ENCODE data around the gene CLEC4F.
A peak's percentile ranks its signal among the peaks of the same experiment; 100 is the strongest.
"Not testable (repeated sequence)": the region's sequence is repeated elsewhere in the genome, so short reads cannot be mapped to it uniquely, and the experiment has no call there.

Gene CLEC4F

DNA sequence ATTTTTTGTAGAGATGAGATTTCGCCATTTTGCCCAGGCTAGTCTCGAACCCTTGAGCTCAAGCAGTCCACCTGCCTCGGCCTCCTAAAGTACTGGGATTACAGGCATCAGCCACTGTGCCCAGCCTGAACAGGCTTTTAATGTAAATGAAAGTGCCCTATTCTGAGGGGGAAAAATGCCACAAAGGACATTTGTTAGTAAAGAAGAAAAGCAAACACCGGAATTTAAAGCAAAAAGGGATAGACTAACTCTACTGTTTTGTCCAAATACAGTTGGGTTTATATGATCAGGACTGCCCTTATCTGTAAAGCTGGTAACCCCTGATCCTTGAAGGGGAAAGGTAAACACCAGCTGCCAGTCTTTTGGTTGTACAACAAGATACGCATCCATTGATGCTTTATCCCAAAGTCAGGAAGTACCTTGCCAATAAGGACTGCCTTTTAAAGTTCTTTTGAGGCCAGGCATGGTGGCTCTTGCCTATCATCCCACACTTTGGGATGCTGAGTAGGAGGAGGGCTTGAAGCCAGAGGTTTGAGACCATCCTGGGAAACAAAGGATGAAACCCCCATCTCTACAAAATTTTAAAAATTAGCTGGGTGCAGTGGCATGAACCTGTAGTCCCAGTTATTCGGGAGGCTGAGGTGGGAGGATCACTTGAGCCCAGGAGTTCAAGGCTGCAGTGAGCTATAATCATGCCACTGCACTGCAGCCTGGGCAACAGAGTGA is 13.1 kb downstream of the CLEC4F start:
- peaks cover 2% of the 10 kb centered on the region for H3K4me1 Mint-ChIP-seq (ENCODE audit: low read depth)
- H3K27ac Mint-ChIP-seq = no peak overlapping the region
- H3K27me3 Mint-ChIP-seq (ENCODE audit: low read depth) = no peaks in the 10 kb centered on the region
- no peaks in the 10 kb centered on the region for H3K36me3 Mint-ChIP-seq (ENCODE audit: low read depth)
- H3K4me3 Mint-ChIP-seq = no peak overlapping the region
- H3K9me3 Mint-ChIP-seq = no peaks in the 10 kb centered on the region

DNA sequence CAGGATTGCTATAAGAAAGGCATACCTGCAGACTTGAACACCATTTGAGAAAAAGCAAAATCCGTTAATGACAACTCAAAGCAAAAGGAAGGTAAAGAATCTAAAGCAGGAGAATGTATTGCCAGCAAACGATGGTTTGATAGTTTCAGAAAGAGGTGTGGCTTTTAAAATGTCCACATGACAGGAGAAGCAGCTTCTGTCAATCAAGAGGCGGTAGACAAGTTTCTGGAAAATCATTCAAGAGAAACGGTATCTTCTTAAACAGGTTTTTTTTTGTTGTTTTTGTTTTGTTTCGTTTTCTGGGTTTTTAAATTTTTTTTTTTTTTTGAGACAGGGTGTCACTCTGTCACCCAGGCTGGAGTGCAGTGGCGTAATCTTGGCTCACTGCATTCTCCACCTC is 13.8 kb downstream of the CLEC4F start:
- Mint-ChIP-seq H3K4me3 (no peak overlapping the region), H3K27me3 (ENCODE audit: low read depth) (no peaks in the 10 kb centered on the region), H3K9me3 (no peaks in the 10 kb centered on the region), H3K27ac (no peak overlapping the region), H3K4me1 (ENCODE audit: low read depth) (peaks cover 2% of the 10 kb centered on the region), H3K36me3 (ENCODE audit: low read depth) (no peaks in the 10 kb centered on the region)

DNA sequence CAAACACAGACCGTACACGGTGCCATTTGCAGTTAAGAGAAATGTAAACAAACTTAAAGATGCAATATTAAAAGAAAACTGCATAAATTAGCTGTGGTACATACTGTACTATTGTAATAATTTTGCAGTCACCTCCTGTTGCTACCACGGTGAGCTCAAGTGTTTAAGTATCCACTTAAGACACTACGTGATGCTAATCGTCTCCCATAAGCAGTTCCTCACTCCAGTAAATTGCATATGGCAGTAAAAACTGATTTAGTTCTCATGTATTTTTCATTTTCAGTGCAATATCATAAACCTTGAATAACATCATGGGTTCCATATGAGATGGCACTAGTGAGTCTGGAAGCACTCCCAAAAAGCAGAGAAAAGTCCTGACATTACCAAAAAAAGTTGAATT is 14.4 kb downstream of the CLEC4F start:
- Mint-ChIP-seq H3K27me3 (ENCODE audit: low read depth) (no peaks in the 10 kb centered on the region), H3K9me3 (no peaks in the 10 kb centered on the region)

DNA sequence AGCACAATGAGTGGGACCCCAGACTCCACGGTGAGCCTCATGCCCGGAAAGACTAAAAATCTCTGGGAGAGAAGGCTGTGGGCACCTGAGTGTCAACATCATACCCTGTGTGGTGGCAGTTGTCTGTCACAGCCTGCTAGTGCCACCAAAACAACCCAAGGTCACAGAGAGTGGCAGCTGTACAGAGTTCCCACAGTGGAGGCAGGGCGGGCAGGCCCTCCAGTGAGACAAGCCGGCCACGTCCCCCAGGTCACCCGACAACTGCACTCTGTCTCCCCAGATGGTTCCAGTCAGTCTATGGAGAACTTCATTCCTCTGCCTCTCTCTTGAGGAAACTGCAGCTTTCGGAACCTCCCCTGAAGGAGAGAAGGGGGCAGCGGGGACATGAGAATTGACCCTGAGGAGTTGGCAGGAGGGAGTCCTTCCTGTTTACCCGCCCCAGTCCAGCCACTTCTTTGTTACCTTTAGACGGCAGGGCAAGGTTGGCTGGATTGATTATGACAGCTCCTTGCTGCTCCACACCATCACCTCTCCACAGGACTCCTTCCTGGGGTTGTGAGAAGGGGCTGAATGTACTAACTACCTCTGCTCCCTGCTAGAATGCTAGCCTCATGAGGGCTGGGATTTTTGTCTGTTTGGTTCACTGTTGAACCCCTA is 18.7 kb downstream of the CLEC4F start:
- Mint-ChIP-seq H3K27ac (no peak overlapping the region), H3K27me3 (ENCODE audit: low read depth) (no peaks in the 10 kb centered on the region), H3K4me3 (no peak overlapping the region), H3K36me3 (ENCODE audit: low read depth) (peaks cover 2% of the 10 kb centered on the region), H3K9me3 (peaks cover 8% of the 10 kb centered on the region), H3K4me1 (ENCODE audit: low read depth) (peaks cover 13% of the 10 kb centered on the region)

More for the DNA sequence above, 14.4 kb downstream of the CLEC4F start:
- Mint-ChIP-seq H3K27ac (no peak overlapping the region), H3K36me3 (ENCODE audit: low read depth) (no peaks in the 10 kb centered on the region), H3K4me1 (ENCODE audit: low read depth) (peaks cover 2% of the 10 kb centered on the region), H3K4me3 (no peak overlapping the region)

DNA sequence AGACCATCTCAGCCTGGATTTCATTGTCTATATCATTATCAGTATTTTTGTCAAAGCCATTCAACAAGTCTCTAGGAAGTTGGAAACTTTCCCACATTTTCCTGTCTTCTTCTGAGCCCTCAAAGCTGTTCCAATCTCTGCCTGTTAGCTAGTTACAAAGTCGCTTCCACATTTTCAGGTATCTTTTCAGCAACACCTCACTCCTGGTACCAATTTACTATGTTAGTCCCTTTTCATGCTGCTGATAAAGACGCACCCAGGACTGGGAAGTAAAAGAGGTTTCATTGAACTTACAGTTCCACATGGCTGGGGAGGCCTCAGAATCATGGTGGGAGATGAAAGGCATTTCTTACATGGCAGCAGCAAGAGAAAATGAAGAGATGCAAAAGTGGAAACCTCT is 20.7 kb downstream of the CLEC4F start:
- Mint-ChIP-seq H3K9me3 (peaks cover 8% of the 10 kb centered on the region), H3K4me3 (no peak overlapping the region), H3K27ac (no peak overlapping the region), H3K27me3 (ENCODE audit: low read depth) (no peaks in the 10 kb centered on the region), H3K4me1 (ENCODE audit: low read depth) (peaks cover 14% of the 10 kb centered on the region), H3K36me3 (ENCODE audit: low read depth) (peaks cover 2% of the 10 kb centered on the region)

DNA sequence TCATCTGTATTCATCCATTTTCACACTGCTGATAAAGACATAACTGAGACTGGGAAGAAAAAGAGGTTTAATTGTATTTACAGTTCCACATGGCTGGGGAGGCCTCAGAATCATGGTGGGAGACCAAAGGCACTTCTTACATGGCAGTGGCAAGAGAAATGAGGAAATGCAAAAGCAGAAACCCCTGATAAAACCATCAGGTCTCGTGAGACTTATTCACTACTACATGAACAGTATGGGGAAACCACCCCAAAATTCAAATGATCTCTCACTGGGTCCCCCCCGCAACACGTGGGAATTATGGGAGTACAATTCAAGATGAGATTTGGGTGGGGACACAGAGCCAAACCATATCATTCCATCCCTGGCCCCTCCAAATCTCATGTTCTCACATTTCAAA is 22.4 kb downstream of the CLEC4F start:
- H3K4me1 Mint-ChIP-seq (ENCODE audit: low read depth) = peaks cover 14% of the 10 kb centered on the region

DNA sequence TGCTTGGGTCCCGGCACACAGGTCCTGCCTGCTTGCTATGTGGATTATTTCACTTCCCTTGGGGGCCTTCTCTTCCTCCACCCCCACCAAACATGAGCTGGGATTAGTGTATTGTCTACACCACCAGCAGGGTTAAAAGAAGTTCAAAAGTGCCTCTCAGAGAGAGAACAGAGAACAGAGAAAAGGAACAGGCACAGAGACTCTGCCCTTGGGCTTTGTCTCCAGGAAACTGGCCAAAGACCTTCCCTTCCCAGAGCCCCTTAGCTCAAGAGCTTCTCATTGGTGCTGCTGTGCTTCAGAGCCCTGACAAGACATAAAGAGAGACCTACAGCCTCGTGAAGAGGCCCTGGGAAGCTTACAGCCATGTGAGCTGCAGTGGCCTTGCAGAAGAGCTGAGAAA is 22.9 kb downstream of the CLEC4F start:
- Mint-ChIP-seq H3K4me1 (ENCODE audit: low read depth) (peaks cover 14% of the 10 kb centered on the region), H3K27ac (no peak overlapping the region), H3K4me3 (no peak overlapping the region), H3K9me3 (peaks cover 8% of the 10 kb centered on the region), H3K27me3 (ENCODE audit: low read depth) (peaks cover 8% of the 10 kb centered on the region), H3K36me3 (ENCODE audit: low read depth) (peaks cover 2% of the 10 kb centered on the region)

More for the DNA sequence above, 22.4 kb downstream of the CLEC4F start:
- H3K9me3 Mint-ChIP-seq; H3K4me3 Mint-ChIP-seq; H3K27ac Mint-ChIP-seq; H3K36me3 Mint-ChIP-seq (ENCODE audit: low read depth); H3K27me3 Mint-ChIP-seq (ENCODE audit: low read depth): not testable (repeated sequence)

DNA sequence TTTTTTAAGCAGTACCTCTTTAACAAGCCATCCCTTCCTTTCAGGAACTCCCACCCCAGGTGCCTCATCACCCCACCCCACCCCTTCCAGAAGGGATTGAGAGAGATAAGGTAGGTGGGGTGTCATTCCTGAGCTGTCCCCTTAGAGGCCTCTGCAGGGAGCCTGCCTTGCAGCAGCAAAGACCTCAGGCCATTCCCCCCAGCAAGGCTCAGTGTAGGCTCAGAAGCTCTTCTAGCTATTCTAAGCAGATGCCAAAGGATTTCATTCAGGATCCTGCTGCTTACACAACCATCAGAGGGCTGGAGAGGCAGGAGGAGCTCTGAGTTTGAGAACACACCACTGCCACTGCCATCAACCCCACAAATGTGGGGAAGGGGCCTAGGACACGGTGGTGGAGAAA is 24.1 kb downstream of the CLEC4F start:
- H3K36me3 Mint-ChIP-seq (ENCODE audit: low read depth) = peaks cover 2% of the 10 kb centered on the region
- peaks cover 8% of the 10 kb centered on the region for H3K9me3 Mint-ChIP-seq
- H3K27ac Mint-ChIP-seq = no peak overlapping the region
- H3K27me3 Mint-ChIP-seq (ENCODE audit: low read depth) = peaks cover 17% of the 10 kb centered on the region
- no peak overlapping the region for H3K4me3 Mint-ChIP-seq
- peaks cover 15% of the 10 kb centered on the region for H3K4me1 Mint-ChIP-seq (ENCODE audit: low read depth)

DNA sequence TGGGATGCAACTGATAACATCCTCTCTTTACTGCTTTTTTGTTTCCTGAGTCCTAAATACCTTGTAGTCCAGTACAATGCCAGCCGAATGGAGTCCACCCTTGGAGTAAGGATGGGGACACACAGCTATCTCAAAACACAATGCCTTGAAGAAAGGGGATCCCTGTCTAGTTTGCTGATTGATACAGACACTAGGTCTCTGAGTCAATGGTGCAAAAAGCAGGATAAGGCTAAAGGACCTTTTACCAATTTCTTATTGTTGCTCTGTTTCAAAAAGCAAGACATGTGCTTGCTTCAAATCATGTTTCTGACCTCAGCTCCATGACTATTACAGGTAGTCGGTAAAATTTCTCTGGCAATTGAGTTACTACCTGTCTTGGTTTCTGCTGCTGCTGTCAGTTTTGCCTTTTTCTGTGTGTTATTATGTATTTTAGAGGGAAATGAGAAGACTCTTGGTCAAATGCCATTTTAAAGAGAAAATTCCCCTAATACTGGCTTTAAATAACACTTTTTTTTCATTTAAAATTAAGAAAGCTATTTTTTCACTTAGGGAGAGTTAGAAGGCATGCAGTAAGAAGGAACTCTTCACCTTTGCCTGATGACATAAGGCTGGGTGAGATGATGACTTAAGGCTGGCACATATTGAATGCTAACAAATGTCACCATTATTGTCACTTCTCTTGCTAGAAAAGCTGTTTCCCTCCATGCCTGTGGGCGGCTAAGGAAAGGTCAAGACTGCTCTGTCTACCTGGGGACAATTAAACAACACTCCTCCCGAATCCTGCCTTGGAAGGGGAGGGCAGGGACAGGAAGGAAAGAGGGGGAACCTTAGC is 25.0 kb downstream of the CLEC4F start:
- Mint-ChIP-seq H3K36me3 (ENCODE audit: low read depth) (peaks cover 4% of the 10 kb centered on the region), H3K4me3 (no peak overlapping the region), H3K27ac (no peak overlapping the region), H3K4me1 (ENCODE audit: low read depth) (peaks cover 18% of the 10 kb centered on the region), H3K27me3 (ENCODE audit: low read depth) (peaks cover 23% of the 10 kb centered on the region), H3K9me3 (peaks cover 8% of the 10 kb centered on the region)

DNA sequence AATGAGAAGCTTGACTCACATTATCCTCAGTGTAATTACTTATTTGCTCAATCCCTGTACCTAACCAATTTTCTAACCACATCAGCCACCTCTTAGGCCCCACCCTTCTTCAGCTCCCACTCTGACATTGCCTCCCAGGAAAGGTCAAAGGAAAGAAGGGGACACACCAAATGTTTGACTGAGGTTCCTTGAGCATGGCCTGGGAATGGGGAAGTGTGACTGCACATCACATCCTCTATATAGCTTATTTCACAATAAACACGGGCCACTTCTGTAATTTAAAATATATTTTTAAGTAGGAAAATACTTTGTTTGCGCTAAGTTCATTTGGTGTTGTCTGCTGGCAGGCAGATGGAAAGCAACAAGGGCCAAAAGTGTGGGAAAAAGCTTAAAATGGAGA is 26.9 kb downstream of the CLEC4F start:
- no peaks in the 10 kb centered on the region for H3K9me3 Mint-ChIP-seq
- H3K27ac Mint-ChIP-seq = no peak overlapping the region
- peaks cover 19% of the 10 kb centered on the region for H3K4me1 Mint-ChIP-seq (ENCODE audit: low read depth)
- H3K4me3 Mint-ChIP-seq = no peak overlapping the region
- H3K27me3 Mint-ChIP-seq (ENCODE audit: low read depth) = peaks cover 35% of the 10 kb centered on the region
- peaks cover 3% of the 10 kb centered on the region for H3K36me3 Mint-ChIP-seq (ENCODE audit: low read depth)

DNA sequence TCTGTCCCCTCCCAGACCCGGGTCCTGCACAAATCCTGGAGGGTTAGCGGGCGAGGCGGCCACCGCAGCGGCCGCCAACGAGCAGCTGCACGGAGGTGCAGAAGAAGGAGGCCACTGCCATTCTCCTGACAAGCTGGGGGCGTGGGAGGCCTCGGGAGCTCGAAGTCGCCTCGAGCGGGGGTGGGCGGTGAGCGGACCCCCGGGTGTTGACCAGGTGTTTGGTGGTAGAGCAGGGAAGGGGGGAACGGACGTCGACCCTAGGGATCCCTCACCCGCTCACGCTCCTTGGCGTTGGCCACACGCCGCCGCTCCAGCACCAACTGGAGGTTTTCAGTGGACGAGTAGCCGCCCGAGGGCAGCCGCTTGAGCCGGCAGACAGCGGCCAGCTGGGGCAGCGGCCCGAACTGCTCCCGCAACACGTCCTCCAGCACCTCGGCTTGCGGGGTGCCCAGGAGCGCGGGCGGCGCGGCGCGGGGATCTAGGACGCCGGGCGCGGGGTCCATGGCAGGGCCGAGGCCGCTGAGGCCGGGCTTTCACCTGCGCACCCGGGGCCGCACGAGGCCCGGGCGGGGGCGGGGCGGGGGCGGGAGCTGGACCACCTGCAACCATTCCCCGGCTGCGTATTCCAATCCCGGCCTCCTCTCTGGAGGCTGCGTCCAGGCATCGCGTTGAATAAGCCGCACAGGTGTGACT is 30.1 kb downstream of the CLEC4F start, which contains the start of gene FIGLA:
Gene FIGLA, minus strand, starts transcription at position 508 of the 693 bp plus-strand sequence. Its CDS starts 5 bp downstream, at position 503.
- peaks cover 58% of the 10 kb centered on the region for H3K27me3 Mint-ChIP-seq (ENCODE audit: low read depth)
- H3K4me1 Mint-ChIP-seq (ENCODE audit: low read depth) = peaks cover 12% of the 10 kb centered on the region
- H3K36me3 Mint-ChIP-seq (ENCODE audit: low read depth) = peaks cover 3% of the 10 kb centered on the region
- H3K4me3 Mint-ChIP-seq = peak within 1 kb of the TSS; percentile 77
- H3K9me3 Mint-ChIP-seq = no peaks in the 10 kb centered on the region
- no peak within 1 kb of the TSS for H3K27ac Mint-ChIP-seq

DNA sequence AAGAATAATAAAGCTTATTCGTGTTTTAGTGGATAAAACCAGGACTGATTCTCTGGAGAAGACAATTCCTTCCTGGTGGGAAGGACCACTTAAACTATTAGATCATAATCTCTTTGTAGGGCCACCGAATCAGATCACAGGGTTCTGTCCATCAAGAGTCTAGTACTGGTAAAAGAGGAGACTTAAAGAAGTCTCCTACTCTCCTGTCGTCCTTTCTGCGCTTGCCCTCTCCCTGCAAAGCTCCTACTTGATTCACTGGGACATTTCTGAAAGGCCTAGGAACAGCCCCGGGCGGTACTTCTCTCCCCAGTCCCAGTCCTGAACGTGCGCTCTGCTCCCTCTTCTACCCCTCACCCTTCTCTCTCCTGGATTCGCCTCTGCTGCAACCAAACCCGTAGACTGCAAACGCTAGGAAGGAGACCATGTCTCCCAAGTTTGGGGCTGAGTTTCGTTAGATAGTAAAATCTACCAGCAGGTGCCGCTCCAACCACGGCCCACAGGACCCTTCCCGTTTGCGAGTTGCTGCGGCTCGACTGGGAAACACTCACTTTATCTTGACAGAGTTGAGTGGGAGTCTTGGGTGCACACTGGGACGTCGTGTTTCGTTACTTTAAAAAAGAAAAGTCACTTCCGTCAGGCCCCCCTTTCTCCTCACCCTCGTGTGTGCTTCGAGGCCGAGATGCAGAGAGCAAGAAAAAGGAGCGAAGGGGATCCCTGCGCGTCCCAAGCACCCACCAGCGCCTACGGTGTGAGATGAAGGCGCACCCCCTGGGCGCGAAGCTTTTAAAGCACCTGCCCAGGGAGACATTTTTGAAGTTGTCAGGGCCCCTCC is 30.9 kb downstream of the CLEC4F start:
- H3K36me3 Mint-ChIP-seq (ENCODE audit: low read depth) = peaks cover 3% of the 10 kb centered on the region
- H3K9me3 Mint-ChIP-seq = no peaks in the 10 kb centered on the region
- peaks cover 11% of the 10 kb centered on the region for H3K4me1 Mint-ChIP-seq (ENCODE audit: low read depth)
- H3K27ac Mint-ChIP-seq = no peak overlapping the region
- H3K27me3 Mint-ChIP-seq (ENCODE audit: low read depth) = peaks cover 59% of the 10 kb centered on the region
- peak overlapping the region; percentile 77 for H3K4me3 Mint-ChIP-seq

DNA sequence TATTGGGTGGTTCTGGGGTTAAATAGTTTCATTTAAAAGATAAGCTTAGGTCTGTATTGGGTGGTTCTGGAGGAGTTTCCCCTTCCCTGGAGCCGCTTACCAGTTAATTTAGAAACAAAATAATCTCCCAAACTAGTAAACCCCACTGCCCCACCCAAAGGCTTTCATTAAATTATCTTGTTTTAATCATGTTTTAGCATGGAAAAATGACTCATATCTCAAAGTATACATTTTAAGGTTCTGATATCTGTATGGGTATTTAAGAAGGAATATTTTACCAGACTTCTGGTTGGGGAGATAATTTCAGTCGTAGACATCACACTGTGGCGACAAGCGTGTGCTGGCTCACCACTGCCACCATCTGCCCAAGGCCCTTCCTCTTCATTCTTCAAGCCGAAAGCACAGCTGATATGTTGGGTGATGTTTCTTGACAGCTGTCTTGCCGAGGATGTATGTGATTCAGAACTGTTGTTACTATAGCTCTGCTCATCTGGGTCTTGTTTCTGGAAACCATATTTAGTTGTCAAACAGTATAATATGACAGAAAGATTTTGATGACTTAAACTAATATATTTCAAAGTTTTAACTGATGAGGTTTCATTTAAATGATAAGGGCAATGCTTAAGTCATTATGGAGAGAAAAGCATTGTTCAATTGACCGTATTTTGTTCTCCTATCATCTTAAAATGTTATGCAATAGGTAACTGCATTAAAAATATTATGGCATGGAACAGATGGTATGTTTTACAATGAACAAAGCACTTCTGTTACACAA is 35.1 kb downstream of the CLEC4F start:
- no peak overlapping the region for H3K27ac Mint-ChIP-seq
- peaks cover 7% of the 10 kb centered on the region for H3K4me1 Mint-ChIP-seq (ENCODE audit: low read depth)
- peaks cover 1% of the 10 kb centered on the region for H3K36me3 Mint-ChIP-seq (ENCODE audit: low read depth)
- no peaks in the 10 kb centered on the region for H3K9me3 Mint-ChIP-seq
- peaks cover 46% of the 10 kb centered on the region for H3K27me3 Mint-ChIP-seq (ENCODE audit: low read depth)
- H3K4me3 Mint-ChIP-seq = no peak overlapping the region

All from T-helper 1 cell treated with Interleukin-12 subunit alpha and Interleukin-12 subunit beta and Interleukin-4 antibody, amounts not matched to agents 30 μg/mL and 1 μg/mL, for 36 hours (primary cell).